HPDE6-E6E7 (cell line): ENCODE results near the gene KIFAP3.
"Not testable (repeated sequence)": the region's sequence is repeated elsewhere in the genome, so short reads cannot be mapped to it uniquely, and the experiment has no call there.

Experiments
- DNase-seq: peaks from one replicate; pipeline ENCODE4 v3.0.0; 2011; ENCODE audit warnings: missing footprints; ENCODE audit errors: extremely low spot score

KIFAP3 gene

GRCh38 chr1:170063109-170063826 is 11.2 kb downstream of the KIFAP3 start:
- DNase-seq: peak; percentile 61

DNA sequence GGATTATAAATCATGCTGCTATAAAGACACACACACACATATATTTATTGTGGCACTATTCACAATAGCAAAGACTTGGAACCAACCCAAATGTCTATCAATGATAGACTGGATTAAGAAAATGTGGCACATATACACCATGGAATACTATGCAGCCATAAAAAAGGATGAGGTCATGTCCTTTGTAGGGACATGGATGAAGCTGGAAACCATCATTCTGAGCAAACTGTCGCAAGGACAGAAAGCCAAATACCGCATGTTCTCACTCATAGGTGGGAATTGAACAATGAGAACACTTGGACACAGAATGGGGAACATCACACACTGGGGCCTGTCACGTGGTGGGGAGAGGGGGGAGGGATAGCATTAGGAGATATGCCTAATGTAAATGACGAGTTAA is 12.8 kb downstream of the KIFAP3 start:
- DNase-seq: not testable (repeated sequence)

DNA sequence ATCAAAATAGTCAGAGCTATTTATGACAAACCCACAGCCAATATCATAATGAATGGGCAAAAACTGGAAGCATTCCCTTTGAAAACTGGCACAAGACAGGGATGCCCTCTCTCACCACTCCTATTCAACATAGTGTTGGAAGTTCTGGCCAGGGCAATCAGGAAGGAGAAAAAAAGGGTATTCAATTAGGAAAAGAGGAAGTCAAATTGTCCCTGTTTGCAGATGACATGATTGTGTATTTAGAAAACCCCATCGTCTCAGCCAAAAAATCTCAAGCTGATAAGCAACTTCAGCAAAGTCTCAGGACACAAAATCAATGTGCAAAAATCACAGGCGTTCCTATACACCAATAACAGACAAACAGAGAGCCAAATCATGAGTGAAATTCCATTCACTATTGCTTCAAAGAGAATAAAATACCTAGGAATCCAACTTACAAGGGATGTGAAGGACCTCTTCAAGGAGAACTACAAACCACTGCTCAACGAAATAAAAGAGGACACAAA is 14.4 kb downstream of the KIFAP3 start:
- DNase-seq: not testable (repeated sequence)

DNA sequence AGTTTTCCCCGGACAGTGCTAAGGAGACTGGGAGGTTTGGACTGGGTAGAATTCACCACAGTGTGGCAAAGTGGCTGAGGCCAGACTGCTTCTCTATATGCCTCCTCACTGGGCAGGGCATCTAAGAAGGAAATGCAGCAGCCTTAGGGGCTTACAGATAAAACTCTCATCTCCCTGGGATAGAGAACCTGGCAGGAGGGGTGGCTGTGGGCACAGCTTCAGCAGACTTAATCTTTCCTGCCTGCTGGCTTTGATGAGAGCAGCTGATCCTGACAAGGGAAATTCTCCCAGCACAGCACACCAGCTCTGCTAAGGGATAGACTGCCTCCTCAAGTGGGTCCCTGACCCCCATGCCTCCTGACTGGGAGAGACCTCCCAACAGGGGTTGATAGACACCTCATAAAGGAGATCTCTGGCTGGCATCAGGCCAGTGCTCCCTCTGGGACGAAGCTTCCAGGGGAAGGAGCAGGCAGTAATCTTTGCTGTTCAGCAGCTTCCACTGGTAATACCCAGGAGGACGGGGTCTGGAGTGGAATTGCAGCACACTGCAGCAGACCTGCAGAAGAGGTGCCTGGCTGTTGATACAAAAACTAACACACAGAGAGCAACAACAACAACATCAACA is 25.2 kb downstream of the KIFAP3 start:
- DNase-seq: no peak

DNA sequence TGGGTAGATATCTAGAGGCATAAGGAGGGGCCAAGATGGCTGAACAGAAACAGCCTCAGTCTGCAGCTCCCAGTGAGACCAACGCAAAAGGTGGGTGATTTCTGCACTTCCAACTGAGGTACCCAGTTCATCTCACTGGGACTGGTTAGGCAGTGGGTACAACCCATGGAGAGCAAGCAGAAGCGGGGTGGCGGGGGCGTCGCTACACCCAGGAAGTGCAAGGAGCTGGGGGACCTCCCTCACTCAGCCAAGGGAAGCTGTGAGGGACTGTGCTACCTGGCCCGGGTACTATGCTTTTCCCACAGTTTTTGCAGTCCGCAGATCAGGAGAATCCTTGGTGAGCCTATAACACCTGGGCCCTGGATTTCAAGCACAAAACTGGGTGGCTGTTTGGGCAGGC is 26.0 kb downstream of the KIFAP3 start:
- no peak for DNase-seq

GRCh38 chr1:170044187-170044586 is 30.3 kb downstream of the KIFAP3 start:
- DNase-seq: no peak

DNA sequence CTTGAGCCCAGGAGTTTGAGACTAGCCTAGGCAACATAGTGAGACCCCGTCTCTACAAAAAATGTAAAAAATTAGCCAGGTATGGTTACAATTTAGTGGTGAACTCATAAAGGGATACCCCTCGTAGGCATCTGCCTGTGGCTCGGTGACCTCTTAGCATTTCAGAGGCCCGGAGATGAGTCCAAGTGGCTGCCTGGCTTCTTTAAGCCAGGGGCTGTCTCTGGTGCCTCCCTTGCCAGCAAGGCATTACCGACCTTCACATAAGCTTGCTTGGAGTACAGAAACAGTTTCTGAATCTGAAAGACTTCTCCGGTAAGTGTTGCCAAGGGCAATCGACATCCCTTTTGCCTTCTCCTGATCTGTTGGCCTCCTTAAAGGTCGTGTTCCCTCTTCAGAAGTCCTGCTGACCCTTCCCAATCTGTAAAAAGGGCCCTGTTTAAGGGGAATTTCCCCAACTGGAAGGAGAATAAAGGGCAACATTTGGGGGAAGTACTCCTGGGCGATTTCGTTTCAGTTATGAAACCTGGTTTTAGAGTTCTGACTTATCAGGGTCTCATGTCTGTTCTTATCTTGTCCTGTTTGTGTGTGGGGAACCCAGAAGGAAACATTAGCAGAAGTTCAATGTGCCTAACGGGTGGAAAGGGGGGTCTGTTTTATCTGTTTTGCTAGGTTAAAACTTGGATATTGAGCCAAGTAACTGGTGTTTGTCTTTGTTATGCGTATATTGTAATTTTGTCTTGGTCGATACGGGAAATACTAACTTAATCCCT is 32.9 kb downstream of the KIFAP3 start:
- no peak for DNase-seq

DNA sequence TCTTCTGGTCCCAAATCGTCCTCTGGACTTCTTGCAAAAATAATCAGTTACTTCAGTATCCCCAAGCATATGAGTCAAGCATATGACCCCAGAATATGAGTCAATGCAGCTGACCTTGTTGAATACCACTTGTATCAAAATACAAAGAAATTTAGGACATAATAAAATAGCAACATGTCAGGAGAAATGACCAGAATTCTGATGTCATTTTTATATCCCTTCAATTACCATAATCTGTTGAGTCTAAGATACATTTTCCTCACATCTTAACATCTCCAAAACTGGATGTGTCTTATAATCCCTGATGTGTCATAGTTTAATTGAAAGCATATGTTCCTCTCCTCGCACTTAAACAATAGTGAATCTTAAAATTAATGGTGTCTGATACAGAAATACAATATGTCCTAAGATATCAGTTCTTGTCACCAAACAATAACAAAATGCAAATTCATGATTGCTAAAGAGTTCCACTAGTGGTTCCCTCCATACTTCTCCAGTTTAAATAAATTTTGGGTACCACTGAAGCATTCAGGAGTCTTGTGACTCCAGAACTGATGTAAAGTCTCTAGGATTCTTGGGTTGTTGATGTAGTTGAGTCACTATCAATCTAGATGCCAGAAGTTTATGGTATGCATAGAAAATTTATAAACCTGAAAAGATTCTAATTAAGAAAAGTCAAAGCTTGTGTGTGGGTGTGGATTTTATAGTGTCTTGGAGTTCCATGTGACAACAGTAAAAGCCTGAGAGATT is 41.8 kb downstream of the KIFAP3 start:
- DNase-seq: no peak

DNA sequence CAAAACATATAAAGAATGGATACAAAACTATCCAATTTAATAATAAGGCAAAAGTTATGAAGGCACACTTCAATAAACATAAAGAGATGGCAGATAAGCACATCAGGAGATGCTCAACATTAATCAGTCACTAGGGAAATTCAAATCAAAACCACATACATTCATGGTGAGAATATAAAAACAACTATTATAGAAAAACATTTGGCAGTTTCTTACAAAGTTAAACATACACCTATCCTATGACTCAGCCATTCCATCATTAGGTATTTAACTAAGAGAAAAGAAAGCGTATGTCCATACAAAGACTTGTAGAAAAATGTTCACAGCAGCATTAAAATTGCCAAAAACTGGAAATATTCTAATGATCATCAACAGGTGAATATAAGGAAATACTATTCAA is 44.3 kb downstream of the KIFAP3 start:
- no peak for DNase-seq

DNA sequence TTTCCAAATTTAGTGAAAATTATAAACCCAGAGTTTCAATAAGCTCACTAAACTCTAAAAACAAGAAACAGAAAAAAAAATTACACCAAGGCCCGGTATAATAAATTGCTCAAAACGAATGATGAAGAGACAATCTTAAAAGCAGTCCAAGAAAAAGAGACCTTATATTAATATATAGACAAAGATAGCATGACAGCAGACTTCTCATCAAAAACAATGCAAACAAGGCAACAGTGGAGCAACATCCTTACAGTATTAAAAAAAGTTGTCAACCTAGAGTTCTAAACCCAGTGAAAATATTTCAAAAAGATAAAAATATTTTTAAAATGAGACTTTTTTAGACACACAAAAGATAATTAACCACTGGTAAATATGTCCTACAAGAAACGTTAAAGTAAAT is 46.7 kb downstream of the KIFAP3 start:
- DNase-seq: no peak

GRCh38 chr1:170020859-170021258 is 53.6 kb downstream of the KIFAP3 start:
- DNase-seq: no peak

- DNase-seq: no peak
These were observed 57.0 kb downstream of the KIFAP3 start for GRCh38 chr1:170017478-170017877.

DNA sequence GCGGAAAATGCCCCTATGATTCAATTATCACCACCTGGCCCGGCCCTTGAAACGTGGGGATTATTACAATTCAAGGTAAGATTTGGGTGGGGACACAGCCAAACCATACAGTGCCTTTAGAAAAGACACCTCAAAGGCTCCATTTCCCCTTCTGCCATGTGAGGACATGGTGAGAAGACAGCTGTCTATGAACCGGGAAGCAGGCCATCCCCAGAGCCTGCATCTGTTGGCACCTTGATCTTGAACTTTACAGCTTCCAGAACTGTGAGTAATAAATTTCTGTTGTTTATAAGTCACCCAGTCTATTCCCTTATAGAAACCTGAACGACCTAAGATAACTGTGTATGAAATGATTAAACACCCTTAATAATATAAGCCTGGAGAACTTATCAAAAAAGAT is 61.6 kb downstream of the KIFAP3 start:
- no peak for DNase-seq

DNA sequence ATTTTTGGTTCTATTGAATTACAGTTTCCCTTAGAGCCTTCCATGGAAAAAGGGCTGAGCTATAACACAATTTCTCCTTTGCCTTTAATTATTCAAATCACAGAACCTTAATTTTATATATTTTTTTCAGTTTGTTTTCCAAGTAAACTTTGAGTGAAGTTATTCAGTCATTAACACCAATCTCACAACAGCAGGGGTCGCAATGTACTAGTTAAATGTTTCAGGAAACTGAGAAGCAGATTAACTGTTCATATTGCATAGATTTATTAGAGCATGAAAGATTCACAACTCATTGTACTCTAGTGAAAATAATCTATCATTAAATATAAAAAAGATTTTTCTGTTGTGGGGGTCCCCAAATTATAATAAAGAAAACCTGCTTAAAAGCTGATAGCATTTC is 64.1 kb downstream of the KIFAP3 start:
- peak; percentile 3 for DNase-seq

DNA sequence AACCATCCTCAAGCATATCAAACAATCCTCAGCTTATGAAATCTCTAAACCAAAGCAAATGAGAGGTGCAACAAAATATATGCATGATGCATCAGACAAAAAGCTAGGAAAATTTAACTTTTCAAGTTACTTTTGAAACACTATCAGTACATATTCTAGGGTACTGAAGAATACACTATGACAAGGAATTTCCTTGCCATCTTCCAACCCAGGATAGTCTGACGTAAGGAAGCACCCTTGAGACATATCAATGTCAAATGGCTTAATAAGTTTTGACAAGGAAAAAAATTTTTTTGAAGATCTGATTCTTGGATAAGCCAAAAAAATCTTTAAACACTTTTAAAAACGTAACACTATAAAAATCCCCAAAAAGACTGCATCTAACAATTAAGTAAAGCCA is 64.9 kb downstream of the KIFAP3 start:
- DNase-seq: no peak

DNA sequence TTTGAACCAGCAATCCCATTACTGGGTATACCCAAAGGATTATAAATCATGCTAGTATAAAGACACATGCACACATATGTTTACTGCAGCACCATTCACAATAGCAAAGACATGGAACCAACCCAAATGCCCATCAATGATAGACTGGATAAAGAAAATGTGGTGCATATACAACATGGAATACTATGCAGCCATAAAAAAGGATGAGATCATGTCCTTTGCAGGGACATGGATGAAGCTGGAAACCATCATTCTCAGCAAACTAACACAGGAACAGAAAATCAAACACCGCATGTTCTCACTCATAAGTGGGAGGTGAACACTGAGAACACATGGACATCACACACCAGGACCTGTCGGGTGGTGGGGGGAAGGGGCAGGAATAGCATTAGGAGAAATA is 65.8 kb downstream of the KIFAP3 start:
- not testable (repeated sequence) for DNase-seq

GRCh38 chr1:170003270-170003835 is 71.1 kb downstream of the KIFAP3 start:
- not testable (repeated sequence) for DNase-seq

- no peak for DNase-seq
These were observed 73.2 kb downstream of the KIFAP3 start for GRCh38 chr1:170001266-170001665.

- no peak for DNase-seq
These were observed 74.7 kb downstream of the KIFAP3 start for GRCh38 chr1:169999761-170000160.

DNA sequence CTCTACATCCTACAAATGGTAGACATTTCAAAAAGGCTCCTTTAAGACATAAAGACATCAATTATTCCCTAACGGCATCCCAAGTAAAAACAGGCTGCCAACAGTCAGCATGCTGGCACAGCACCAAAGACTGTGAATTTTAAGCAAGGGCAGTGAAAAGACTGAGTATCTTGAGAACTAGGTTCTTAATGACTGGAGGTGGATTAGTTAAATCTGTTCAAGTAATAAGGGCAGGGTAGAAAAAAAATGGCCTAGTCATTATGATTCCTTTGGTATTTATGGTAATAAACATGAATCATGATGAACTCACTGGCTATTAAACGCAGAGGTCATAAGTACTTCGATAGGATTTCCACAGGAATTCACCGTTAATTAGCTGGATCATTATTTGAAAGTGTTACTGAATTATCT is 75.2 kb downstream of the KIFAP3 start:
- peak; percentile 10 for DNase-seq

DNA sequence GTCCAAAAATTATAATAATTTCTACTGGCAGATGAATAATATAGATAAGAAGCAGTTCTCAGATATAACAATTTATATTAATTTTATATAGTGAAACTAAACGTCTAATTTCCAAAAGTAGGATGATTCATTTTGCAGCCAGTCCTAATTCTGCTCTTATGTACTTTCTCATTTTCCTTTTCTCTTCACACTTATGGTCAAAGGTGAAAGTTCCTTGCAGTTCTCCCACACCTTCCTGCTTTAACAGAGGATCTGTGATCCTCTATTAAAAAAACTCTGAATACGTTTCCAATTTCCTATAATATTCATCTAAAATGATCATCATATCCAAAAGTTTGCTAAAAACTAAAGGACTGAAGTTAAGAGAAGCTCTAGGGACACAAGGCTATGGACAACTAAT is 78.5 kb downstream of the KIFAP3 start:
- no peak for DNase-seq

- no peak for DNase-seq
These were observed 85.2 kb downstream of the KIFAP3 start for GRCh38 chr1:169989246-169989645.
